Hematopoietic multipotent progenitor cell treated with erythropoietin and hydrocortisone succinate and interleukin-3 and kit ligand, for 17 days (in vitro differentiated cells): ENCODE results near the gene KCNT2.

Experiments
- DNase-seq: peaks from one replicate; pipeline ENCODE4 v3.0.0-alpha.2; 2015; ENCODE audit warnings: low spot score

Gene KCNT2

DNA sequence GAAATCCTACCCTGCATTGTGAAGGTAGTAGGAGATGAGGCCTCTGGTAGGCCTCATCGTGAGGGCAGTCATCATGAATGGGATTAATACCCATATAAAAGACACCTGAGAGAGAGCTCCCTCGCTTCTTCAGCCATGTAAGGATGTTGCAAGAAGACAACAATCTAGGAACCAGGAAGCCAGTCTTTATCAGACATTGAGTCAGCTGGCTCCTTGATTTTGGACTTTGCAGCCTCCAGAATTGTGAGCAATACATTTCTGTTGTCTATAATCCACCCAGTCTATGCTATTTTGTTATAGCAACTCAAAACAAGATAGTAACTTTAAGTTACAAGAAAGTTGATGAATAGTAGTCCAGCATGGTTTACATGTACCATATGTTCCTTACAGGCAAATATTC, 208.5 kb downstream of the KCNT2 start:
- DNase-seq = no peak

DNA sequence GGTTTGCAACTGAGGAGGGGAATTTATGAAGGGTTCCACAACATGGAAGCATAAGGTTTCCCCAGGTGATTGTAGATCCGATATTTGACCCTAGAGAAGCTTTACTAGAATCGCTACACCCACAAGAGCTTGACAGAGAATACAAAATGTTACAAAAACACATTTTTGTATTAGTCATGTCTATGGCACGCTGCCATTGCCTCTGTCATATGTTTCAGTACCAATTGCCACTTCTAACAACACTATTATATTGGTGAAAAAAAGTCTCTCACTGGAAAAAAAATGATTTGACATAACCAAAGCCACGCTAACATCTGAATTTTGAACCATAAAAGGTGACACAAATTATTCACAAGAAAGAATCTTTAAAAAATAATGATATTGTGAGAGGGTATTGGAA, 214.5 kb downstream of the KCNT2 start:
- DNase-seq = no peak

DNA sequence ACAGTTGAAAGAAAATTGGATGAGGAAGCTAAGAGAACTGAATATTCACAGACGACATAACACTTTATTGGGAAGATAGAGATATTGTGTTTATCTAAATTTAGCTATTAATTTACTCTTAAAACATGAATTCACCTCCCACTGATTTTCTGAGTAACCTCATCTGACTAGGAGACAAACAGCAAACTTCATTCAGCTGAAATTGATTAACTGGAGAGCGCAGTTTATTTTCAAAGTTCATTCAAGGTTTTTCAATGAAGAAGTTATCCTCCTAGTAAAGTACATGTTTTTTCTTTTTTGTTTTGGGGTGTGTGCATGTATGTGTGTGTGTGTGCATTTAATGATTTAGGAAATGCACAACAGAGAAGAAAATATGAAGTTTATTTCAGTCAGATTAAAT, 215.0 kb downstream of the KCNT2 start:
- no peak for DNase-seq

DNA sequence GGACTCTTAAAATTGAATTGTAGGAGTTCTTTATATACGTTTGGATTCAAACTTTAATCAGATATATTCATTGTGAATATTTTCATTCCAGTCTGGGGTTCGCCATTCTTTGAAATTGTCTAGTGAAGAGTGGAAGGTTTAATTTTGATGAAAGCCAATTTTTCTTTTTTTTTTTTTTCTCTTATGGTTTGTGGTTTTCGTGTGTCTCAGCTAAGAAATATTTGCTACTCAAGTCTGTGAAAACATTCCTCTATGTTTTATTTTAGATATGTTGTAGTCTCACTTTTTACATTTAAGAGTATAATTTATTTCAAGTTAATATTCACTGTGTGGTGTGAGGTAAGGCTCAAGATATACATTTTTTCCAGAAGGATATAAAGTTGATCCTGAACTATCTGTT, 220.5 kb downstream of the KCNT2 start:
- no peak for DNase-seq

DNA sequence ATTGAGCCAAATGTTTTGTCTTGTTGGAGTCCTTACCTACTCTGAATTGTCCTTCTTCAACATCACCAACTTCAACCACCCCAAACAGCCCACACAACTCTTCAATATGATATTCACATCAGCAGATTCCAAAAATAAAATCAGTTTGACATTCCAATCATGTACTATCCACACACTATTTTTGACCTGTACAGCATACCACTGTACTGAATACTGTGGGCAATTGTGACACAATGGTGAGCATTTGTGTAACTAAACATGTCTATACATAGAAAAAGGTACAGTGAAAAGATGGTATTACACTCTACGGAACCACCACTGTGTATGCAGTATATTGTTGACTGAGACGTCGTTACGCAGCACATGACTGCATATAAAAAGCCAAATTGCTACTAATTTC, 223.1 kb downstream of the KCNT2 start:
- DNase-seq = no peak

DNA sequence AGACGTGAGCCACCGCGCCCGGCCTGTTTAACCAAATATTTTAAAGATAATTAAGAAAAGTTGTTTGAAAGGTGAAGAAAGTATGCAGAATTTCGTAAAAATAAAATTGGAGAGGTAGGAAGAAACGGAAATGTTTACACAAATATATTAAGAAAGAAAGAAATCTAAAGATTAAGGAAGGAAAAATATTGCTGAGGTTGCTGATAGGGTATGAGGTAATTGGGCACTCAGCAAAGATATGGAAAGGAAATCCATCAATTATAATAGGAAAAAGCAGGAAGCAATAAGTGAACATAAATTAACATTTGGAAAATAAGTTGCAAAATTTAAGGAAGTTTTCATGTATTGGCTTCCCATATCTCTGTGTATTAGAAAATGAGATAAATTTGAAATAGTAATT, 225.9 kb downstream of the KCNT2 start:
- no peak for DNase-seq

DNA sequence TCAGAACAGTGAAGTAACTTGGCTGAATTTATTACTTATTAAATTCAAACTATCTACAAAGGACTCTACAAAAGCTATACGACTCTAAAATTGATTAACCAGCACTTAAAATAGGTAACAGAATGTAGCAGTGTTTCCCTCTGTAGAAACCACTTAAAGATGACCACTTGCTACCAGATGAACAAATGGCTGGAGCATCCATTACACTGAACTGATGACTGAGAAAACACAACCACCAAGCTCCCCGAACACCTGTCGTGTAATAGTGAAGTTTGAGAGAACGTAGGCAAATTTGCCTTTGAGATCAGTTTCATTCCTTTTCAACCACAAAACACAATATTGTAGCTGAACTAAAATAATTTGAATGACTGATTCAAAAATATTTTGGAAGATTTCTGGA, 226.7 kb downstream of the KCNT2 start:
- DNase-seq = no peak

DNA sequence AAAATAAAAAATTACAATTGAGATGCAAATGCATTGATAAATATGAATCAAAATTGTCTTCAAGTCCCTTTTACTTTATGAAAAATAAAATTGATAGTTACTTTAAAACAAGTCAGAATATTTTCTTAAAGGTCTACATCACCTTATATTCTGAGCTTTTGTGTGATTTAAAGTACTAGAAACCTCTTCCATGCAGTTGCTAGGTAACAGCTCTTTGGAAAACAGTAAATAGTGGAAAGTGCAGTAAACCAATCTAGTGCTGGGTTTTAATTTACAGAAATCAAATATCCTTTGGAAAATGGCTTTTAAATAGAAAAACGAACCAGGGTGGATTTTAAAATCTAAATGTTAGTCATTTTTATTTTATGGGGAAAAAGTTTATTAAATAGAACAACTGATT, 227.9 kb downstream of the KCNT2 start:
- DNase-seq = no peak

DNA sequence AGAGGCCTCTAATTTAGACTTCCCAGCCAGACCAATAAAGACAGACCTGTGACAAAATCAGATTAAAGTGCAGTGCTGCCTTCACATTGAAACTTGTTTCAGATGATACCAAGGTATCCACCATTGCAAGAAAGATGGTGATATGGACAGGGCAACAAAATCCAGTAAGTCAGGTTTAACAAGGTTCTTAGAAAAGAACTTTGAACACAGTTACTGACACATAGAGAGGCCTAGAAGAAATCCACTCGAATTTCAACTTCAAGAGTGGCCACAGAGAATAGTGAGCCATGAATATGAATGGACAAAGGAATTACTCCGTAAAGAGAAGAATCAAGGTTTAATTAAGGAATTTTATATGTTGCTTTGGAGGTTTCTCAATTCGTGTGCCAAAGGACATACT, 230.4 kb downstream of the KCNT2 start:
- DNase-seq = no peak

DNA sequence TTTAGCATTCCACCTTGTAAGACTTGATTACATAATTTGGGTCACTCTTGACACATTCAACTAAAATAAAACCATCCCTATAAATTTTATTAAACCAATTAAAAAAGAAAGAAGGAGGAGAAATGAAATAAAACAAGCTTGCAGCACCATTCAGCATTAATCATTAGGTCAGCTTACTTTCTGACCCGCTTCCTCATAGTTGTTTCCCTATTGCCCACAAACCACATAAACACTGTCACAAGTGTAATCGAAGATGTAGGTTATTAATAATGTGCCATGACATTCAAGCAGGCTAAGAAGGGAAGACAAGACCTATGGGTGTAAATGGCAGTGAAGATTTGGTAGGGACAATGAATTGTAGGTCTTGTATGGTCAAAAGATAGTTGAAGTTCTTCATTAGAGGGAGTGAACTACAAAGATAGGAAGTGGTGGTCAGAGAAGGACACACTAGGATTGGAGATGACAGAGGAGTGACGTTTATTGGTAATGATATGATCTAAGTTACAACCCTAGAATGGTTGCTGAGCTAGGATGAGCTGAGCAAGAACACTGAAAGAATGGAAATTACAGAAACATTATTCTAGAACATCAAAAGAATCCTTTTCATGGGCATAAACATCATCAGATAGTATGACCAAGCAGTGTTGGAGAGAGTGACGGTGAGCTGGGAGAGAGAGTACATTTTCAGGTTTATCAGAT, 231.5 kb downstream of the KCNT2 start:
- DNase-seq = no peak

DNA sequence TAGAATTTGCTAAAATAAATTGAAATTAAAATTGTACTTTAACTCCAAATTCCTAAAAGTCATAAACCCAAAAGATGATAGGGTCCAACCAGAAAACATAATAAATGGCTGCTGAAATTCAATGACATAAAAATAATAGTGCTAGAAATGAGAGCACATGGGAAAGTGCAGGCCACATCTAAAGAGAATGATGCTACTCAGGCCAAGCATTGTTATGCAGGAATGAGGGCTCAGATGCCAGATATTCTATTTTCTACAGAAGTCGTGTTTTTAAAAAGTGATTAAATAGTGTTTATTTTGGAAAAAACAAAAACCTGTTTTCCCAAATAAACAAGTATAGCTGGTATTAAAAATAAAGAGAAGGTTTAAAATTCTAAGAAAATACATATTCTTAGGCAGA, 234.4 kb downstream of the KCNT2 start:
- no peak for DNase-seq

DNA sequence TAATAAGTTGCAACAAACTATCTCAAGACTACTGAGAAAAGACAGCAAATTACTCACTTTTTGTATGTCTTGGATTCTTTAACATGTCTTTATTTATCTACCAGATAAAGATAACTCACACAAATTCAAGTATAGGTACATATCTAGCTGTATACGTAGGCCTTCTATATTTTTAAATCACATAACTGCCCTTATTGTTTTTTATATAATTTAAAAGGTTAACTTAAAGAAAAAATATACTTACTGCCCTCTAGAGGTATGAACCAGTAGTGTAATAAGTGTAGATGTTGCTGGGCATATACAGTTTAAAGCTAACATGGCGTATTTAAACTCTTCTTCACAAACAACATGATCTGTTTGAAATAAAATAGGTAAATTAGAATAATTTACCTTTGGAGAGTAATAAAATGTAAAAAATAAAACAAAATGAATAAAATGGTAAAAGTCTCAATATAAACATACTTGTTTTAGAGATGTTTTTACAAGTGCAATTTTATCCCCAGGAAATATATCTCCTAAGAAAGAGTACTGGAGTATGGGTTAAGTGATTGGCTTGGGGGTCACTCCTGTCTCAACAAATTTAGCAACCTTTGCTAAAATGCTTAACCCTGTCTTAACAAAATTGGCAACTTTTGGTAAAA, 235.2 kb downstream of the KCNT2 start:
- peak; percentile 12 for DNase-seq

DNA sequence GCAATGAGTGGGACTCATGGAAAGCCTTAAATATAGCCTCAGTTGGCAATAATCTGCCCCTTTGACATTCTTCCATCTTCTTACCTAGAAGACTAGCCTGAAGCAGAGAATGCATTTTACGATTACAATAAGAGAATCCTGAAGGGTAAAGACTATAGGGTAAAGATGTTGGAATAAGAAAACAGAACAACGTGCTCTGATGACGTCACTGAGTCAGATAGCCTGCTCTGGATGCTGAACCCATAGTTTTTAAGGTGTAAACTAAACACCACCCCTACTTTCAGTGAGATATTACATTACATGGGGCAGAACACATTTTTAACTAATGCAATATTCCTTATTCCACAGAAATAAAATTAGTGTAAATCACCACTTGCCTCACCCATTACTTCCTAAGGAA, 240.4 kb downstream of the KCNT2 start:
- no peak for DNase-seq

DNA sequence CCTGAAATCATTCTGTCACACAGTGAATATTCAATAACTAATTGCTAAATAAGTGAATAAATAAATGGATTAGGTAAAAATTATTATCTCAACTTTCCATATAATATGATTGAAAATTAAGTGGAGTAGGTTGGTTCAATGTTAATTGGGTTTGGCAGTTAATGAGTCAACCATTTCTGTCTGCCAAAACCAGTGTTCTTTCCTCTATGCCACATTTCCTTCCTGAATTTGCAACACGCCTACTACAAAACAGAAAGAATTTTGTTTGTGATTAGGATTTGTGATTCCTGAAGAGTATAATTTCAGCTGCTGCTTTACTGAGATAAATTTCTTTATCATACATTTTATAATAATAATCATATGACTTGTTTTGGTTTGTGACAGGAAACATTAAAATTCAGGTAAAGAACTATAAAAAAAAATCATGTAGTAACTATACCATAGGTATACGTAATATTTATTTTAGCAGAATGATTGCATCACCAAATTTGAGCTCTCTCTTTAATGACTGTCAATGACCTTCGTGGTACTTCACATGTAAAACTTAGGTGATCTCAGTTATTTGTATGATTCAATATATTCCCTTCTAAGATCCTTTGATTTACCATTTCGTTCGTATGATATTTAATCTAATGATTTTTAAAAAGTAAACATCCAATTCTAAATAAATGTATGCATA, 241.3 kb downstream of the KCNT2 start:
- DNase-seq = no peak

DNA sequence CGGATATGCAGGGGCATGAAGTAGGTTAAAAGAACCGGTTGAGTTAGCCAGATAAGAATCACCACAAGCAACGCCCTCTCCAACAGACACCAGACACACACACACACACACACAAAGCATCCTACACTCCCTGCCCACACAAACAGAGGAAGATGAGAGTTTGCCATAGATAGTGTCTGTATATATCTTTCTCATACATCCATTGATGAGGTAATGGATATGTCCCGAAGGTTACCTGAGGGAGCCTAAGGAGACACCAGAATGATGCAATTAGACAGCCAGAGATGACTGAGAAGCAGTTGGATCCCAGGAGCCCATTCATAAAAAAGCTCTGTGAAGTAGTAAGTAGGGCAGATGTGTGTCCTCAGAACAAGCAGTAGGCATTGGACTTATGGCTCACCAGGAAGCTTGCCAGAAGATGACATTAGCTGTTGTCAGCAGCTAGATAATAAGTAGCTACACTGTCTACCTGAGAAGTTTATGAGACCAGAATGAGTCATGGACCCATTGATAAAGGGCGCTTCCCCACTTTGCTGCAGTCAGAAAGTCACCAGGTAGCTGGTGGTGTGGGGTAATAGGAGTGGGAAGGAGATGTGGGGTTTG, 247.0 kb downstream of the KCNT2 start:
- DNase-seq = no peak

DNA sequence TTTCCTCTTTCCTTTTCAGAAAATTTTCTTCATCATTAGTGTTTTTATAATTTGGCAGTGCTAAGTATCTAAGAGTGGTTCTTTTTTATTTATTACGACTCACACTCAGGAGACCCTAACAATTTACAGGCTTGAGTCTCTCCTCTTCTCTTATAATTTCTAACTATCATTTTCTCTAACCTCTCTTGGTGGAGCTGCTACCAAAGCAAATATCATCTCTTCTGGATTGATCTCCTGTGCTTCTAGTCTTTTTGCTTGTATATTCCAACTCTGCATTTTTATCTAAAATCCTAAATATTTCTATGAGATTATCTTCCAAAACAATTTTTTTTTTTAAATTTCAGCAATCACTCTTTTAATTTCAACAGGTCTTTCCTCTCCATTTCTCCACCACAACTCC, 250.3 kb downstream of the KCNT2 start:
- DNase-seq = no peak

DNA sequence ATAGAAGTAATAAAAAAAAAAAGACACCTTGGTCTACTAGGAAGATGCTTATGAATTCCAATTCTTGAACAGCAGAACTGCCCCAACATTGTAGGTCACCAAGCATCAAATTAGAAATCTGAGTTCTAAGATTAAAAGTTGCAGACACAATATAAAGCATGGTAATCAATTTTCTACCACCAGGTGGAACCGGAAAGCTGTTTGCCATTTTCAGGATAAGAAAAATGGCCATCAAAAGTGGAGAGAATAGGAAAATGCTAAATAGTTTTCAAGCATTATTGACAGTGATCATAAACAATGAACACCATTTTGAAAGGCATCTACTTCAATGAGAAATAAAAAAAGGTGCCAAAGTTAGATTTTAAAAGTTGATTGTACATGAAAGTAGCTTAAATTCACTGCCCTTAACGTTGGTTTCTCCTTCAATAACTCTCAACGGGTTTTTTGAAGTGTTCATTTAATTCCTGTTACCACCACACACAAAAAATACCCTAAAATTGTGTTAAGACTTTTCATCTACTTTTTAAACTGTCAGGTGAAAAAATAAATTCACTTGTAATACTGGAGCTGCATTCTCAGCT, 252.9 kb downstream of the KCNT2 start:
- DNase-seq = no peak

DNA sequence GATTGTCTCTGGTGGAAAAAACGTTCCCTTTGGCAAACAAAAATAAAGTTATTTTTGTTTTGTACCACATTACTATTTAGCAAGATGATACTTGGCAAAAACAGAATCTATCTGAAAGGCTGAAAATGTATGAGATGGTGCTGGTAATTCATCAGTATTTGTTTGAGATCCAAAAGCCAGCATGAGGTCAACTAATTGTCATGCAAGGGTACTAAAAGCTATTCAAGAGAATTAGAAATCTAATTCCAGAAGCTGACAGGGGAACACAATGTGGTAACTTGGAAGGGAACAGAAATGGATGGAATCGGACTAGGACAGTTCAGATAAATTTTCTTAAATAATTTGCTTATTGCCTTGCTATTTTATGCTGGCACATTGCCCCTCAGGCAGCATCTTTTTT, 263.8 kb downstream of the KCNT2 start:
- DNase-seq = no peak

DNA sequence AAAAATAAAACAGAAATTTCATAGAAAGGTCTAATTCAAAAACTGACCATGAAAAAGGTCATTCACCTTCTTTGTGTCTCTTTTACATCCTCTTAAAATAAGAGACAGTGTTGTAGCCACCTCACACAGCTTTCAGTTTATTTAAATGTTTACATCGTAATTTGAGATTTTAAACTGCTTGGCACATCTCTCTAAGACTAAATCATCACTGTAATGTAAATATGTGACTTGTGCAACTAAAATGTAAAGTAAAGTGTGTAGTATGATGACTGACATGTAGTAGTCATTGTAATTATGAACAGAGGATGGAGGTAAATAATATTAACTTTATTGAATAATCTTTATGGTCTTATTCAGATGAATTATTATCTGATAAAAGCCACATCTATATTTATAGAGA, 283.9 kb downstream of the KCNT2 start:
- DNase-seq = no peak

DNA sequence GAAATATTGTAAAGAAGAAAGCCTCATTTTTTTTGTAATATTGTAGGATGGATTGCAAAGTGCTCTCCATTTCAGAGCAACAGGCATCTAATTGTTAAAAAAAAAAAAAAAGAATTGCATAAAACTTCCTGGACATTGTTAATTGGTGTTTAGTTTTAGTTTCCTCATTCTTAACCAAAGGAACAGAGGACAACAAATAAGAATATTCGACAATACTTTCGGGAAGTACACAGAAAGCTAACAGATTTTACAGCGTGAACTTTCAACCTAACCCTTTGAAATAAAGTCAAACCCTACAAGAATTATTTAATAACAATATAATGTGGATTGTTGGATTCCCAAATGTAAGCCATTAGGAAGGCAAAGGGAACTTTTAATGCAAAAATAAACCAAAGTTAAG, 284.4 kb downstream of the KCNT2 start:
- no peak for DNase-seq

DNA sequence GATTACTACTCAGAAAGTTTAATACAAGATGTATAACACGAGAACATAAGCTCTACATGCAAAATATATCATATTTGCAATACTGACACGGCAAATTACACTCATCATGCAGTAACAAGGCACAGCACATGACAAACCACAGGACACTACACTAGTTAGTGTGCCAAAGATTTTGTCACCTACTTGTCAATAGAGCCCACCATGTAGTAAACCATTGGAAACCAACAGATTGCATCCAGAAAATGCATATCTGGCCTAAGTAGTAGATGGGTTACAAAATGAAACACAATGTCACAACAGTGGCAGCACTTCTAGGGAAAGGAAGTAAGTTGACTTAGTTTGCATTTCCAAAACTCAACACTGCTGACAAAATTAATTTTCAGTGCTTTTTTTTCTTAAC, 288.9 kb downstream of the KCNT2 start:
- DNase-seq = no peak

DNA sequence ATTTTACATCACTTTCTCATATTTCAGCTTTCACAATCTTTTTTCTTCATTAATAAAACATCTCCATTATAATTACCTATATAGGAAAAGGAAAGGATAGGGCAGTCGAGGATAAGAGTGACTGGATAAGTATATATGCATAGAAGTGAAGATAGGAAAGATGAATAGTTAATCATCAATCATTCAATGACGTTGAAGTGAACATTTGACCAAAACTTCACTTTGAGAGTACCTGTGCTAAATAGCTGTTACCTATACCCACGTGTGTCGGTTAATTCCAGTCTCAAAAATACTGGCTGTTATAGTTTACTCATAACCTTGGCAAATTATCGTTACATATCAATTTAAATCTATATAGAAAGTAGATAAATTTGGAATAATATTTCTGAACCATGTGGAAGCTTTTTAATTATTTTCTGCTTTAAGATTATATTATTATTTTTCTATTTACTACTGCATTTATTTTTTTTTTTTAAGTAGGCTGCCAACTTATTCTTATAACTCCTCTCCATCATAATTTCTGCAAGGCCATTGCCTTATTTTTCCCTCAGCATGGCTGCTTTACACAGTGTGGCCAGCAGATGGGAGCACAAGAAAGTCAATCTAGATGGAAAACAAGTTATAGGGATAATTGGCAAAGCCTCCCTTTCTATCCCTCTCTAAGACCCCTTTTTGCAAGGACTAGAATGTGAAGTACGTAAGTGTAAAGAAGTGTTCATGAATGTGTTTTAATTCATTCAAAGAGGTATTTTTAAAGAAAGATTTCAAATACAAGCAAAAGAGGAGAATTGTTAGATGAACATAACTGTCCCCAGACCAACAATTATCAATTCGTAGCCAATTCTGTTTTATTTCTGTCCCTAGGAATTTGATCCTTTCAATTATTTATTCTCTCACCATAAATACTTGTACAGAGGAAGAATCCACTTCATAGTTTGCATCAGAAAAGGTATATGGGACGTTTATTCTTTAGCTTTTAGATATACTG, 290.4 kb downstream of the KCNT2 start:
- no peak for DNase-seq
